ENCODE measurements around the gene CREB3L2. TPM values are rescaled to one million over a fixed set of nuclear protein-coding genes. Genes with fewer than 3 reads are reported as not detected.

CREB3L2 gene
- total and polyA plus RNA-seq, 2 of the 4 experiments (the other 2 are of a cell fraction) = 42.3 to 57.9 TPM

GRCh38 chr7:137836541-137836940 lies 165.3 kb downstream of the CREB3L2 start:
- peak overlapping the region; percentile 25 for H2AFZ ChIP-seq (replicated peaks; ENCODE audit: low read length, poor library complexity)
- H3K14ac ChIP-seq (replicated peaks; ENCODE audit: low read depth, low read length) = peak overlapping the region; percentile 79
- H2BK15ac ChIP-seq (ENCODE audit: low read depth, low read length) = peak overlapping the region; percentile 34; the same call in 2 of the 3 replicates
- DNase-seq (no peak), ATAC-seq (ENCODE audit: low read depth) (peak; percentile 37)
- 0 out of 4 replicates have a peak, but pooled peaks cover 0 to 3% of the 10 kb centered on the region in 2 experiments for H3K79me1 ChIP-seq (ENCODE audit: low read depth in 1 of 2, low read length in 2 of 2)
- peaks cover 9% of the 10 kb centered on the region for H3K4me1 ChIP-seq (ENCODE audit: control insufficient read depth, insufficient read depth, low read length)
- H2BK20ac ChIP-seq (ENCODE audit: low read depth, low read length) = peak overlapping the region; percentile 96
- H2BK120ac ChIP-seq (ENCODE audit: low read depth, low read length) = peak overlapping the region; percentile 96
- no TSS peak for BruUV-seq (replicated peaks)
- no peaks in the 10 kb centered on the region for H3K27me3 ChIP-seq (ENCODE audit: control insufficient read depth, insufficient read depth, low read length)
- H2AK9ac ChIP-seq (replicated peaks; ENCODE audit: low read depth, low read length, poor library complexity) = no peak overlapping the region
- in situ Hi-C loops (cut with MboI; ENCODE audit: low sequenced_read_pairs) (no loop called here), intact Hi-C loops (cut with micrococcal nuclease) (no loop called here), dilution Hi-C loops (cut with HindIII; ENCODE audit: low sequenced_read_pairs, unreplicated experiment) (no loop called here)
- peak overlapping the region; percentile 94 for H2BK5ac ChIP-seq (ENCODE audit: low read depth, low read length, poor library complexity, severe bottlenecking)
- H3K9me1 ChIP-seq (ENCODE audit: insufficient read depth, low read length) = no peaks in the 10 kb centered on the region
- peak overlapping the region; percentile 94 for H2AK5ac ChIP-seq (ENCODE audit: low read depth, low read length)
- peak overlapping the region in 1 of 2 experiments; percentile 81; a peak in 2 of 4 replicates for H4K8ac ChIP-seq (ENCODE audit: low read depth in 2 of 2, low read length in 2 of 2)
- no peak overlapping the region for H3K56ac ChIP-seq (ENCODE audit: extremely low read depth, insufficient read depth, low read length)
- peak overlapping the region; percentile 79 for H4K91ac ChIP-seq (ENCODE audit: insufficient read depth, low read depth, low read length)
- H3K4me3 ChIP-seq (ENCODE audit: insufficient read depth, low read depth, low read length) = no peak overlapping the region
- no CpG with 5 or more reads among the region's 1 CpG for WGBS, 2 experiments (ENCODE audit: extremely low coverage in 2 of 2, insufficient read length in 1 of 2)
- no peak overlapping the region for H3K9ac ChIP-seq (ENCODE audit: low read depth, low read length)
- no peaks in the 10 kb centered on the region for H4K20me1 ChIP-seq (ENCODE audit: insufficient read depth, low read length)
- CTCF ChIA-PET = interaction anchor here (1.2 to 2.8 kb wide), 2 partner anchors 180 to 184 kb away, joined by 3 to 13 read pairs; no protein-coding TSS in a partner anchor
- POLR2A ChIA-PET (ENCODE audit: unreplicated experiment) = no interaction called here
- peak overlapping the region; percentile 81; the same call in 1 of the 2 replicates for H3K4ac ChIP-seq (ENCODE audit: low read depth, low read length)
- H3K23ac ChIP-seq (ENCODE audit: low read depth, low read length) = peak overlapping the region; percentile 82; the same call in 1 of the 2 replicates
- H3K18ac ChIP-seq (ENCODE audit: low read depth, low read length) = peak overlapping the region; percentile 84; the same call in 1 of the 2 replicates
- H3K4me2 ChIP-seq (ENCODE audit: low read depth, low read length) = peak overlapping the region; percentile 36; the same call in 1 of the 2 replicates
- H4K5ac ChIP-seq (ENCODE audit: low read depth, low read length) = peak overlapping the region; percentile 38; the same call in 1 of the 2 replicates
- H3K9me3 ChIP-seq (ENCODE audit: control insufficient read depth, insufficient read depth, low read length) = peaks cover 13% of the 10 kb centered on the region
- peaks cover 2% of the 10 kb centered on the region; the same call in 1 of the 2 replicates for H3K36me3 ChIP-seq (ENCODE audit: control insufficient read depth, insufficient read depth, low read length)
- TF ChIP-seq POLR2A (IDR thresholded peaks at IDR 0.05; ENCODE audit: low read depth, low read length) = no peak
- no peak for TF ChIP-seq CHD1 (IDR thresholded peaks at IDR 0.05; ENCODE audit: low read depth, low read length)
- no peak for TF ChIP-seq RAD21 (IDR thresholded peaks at IDR 0.05; ENCODE audit: low read length)
- TF ChIP-seq FOS (IDR thresholded peaks at IDR 0.05; ENCODE audit: low read depth, low read length) = no peak
- no peak for TF ChIP-seq MAZ (IDR thresholded peaks at IDR 0.05; ENCODE audit: borderline replicate concordance, low read depth, low read length)
- no peak for TF ChIP-seq ELK1 (IDR thresholded peaks at IDR 0.05; ENCODE audit: borderline replicate concordance, low read depth, low read length)
- H3K27ac ChIP-seq (ENCODE audit: insufficient read depth, low read length) = no peak overlapping the region
